OCI-LY1 (cell line): ENCODE measurements around the gene POC1A.

Experiments used
- H2AFZ ChIP-seq: fragments of 200-600 bp; sonication (generic), shearing (Covaris generic); 2 replicates; pipeline ENCODE4 v1.6.0; 2014; ENCODE audit warnings: antibody characterized with exemption, mild to moderate bottlenecking, low read length
- H3F3A ChIP-seq: fragments of 200-600 bp; sonication (generic), shearing (Covaris generic); 2 replicates; pipeline ENCODE4 v1.6.0; 2014; ENCODE audit warnings: mild to moderate bottlenecking, antibody characterized with exemption, low read length, moderate library complexity; ENCODE audit not compliant: insufficient read depth
- H3K27ac ChIP-seq: fragments of 200-600 bp; sonication (generic); 2 replicates; pipeline ENCODE4 v1.5.1; 2014; ENCODE audit warnings: low read length, mixed run types, mild to moderate bottlenecking, low read depth; ENCODE audit not compliant: poor library complexity, severe bottlenecking
- H3K27me3 ChIP-seq: fragments of 200-600 bp; sonication (generic); 2 replicates; pipeline ENCODE4 v1.6.0; 2014; ENCODE audit warnings: antibody characterized with exemption, mild to moderate bottlenecking, low read length, moderate library complexity; ENCODE audit not compliant: insufficient read depth
- H3K36me3 ChIP-seq: fragments of 200-600 bp; sonication (generic); 2 replicates; pipeline ENCODE4 v1.6.1; 2014; ENCODE audit warnings: mild to moderate bottlenecking, antibody characterized with exemption, low read length, moderate library complexity, mixed read lengths; ENCODE audit not compliant: insufficient read depth
- H3K4me1 ChIP-seq: fragments of 200-600 bp; sonication (generic); 2 replicates; pipeline ENCODE4 v1.5.1; 2014; ENCODE audit warnings: mild to moderate bottlenecking, low read length, moderate library complexity; ENCODE audit not compliant: insufficient read depth, severe bottlenecking
- H3K4me2 ChIP-seq: fragments of 200-600 bp; sonication (generic), shearing (Covaris generic); 2 replicates; pipeline ENCODE4 v1.6.1; 2014; ENCODE audit warnings: low read length
- H3K4me3 ChIP-seq: fragments of 200-600 bp; sonication (generic); 2 replicates; pipeline ENCODE4 v1.5.1; 2014; ENCODE audit warnings: low read length, low read depth, mild to moderate bottlenecking, mixed read lengths; ENCODE audit not compliant: poor library complexity, severe bottlenecking
- H3K79me2 ChIP-seq: fragments of 200-600 bp; shearing (Covaris generic); 2 replicates; pipeline ENCODE4 v1.6.1; 2016; ENCODE audit warnings: mixed run types, low read length, mixed read lengths; ENCODE audit not compliant: insufficient read depth
- H3K9ac ChIP-seq: fragments of 200-600 bp; sonication (generic), shearing (Covaris generic); 2 replicates; pipeline ENCODE4 v1.6.1; 2014; ENCODE audit warnings: mild to moderate bottlenecking, low read length, mixed read lengths
- H3K9me2 ChIP-seq: fragments of 200-600 bp; sonication (generic), shearing (Covaris generic); 2 replicates; pipeline ENCODE4 v1.6.1; 2014; ENCODE audit warnings: low read depth, mild to moderate bottlenecking, low read length, mixed read lengths
- H3K9me3 ChIP-seq: fragments of 200-600 bp; shearing (Covaris generic); 2 replicates; pipeline ENCODE4 v1.6.1; 2014; ENCODE audit warnings: low read length, mixed read lengths
- H4K20me1 ChIP-seq: fragments of 200-600 bp; sonication (generic), shearing (Covaris generic); 2 replicates; pipeline ENCODE4 v1.6.0; 2016; ENCODE audit warnings: mild to moderate bottlenecking, low read length; ENCODE audit not compliant: insufficient read depth
- EZH2 ChIP-seq: fragments of 200-600 bp; sonication (generic), shearing (Covaris generic); IDR thresholded peaks from 2 replicates; pipeline ENCODE4 v1.8.0; 2017; ENCODE audit warnings: borderline replicate concordance, mixed run types, mild to moderate bottlenecking, antibody characterized with exemption, low read length, moderate library complexity, mixed read lengths
- TF ChIP-seq, protein P1 (sequence below): fragments of 200-600 bp; sonication (generic), shearing (Covaris generic); IDR thresholded peaks from 2 replicates; pipeline ENCODE4 v1.5.1; 2017; ENCODE audit warnings: mild to moderate bottlenecking, antibody characterized with exemption, low read length, moderate library complexity, mixed read lengths

Gene POC1A

DNA sequence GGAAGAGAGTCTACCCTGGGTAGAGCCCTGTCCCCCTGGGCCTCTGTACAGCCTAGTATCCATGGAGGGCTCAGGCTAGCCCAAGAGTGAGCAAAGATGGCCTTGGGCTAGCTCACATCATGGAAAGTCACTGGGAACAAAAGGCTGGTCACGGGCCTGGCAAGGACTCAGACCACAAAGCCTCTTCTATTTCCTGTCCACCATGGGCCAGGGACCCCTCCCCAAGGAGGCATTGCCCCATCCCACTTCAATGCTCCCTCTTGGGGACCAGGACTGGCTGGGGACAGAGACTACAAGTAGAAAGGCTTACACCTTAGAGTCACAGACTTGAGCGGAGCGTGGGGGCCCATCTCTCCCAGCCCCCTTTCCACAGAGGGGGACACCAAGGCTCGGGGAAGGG is 114.8 kb downstream of the POC1A start:
- Histone ChIP-seq H3K9me2 (no peaks in the 10 kb centered on the region), H3K27me3 (peaks cover 21% of the 10 kb centered on the region; the same call in 1 of the 2 replicates), H3K4me3 (no peak overlapping the region), H3K36me3 (no peaks in the 10 kb centered on the region), H3K4me1 (no peaks in the 10 kb centered on the region), H3K9me3 (no peaks in the 10 kb centered on the region), H2AFZ (no peak overlapping the region), H3K27ac (no peak overlapping the region), H3K9ac (no peak overlapping the region), H3F3A (no peaks in the 10 kb centered on the region), H4K20me1 (no peaks in the 10 kb centered on the region), H3K79me2 (no peaks in the 10 kb centered on the region), H3K4me2 (no peak overlapping the region)
- TF ChIP-seq, protein P1, sequence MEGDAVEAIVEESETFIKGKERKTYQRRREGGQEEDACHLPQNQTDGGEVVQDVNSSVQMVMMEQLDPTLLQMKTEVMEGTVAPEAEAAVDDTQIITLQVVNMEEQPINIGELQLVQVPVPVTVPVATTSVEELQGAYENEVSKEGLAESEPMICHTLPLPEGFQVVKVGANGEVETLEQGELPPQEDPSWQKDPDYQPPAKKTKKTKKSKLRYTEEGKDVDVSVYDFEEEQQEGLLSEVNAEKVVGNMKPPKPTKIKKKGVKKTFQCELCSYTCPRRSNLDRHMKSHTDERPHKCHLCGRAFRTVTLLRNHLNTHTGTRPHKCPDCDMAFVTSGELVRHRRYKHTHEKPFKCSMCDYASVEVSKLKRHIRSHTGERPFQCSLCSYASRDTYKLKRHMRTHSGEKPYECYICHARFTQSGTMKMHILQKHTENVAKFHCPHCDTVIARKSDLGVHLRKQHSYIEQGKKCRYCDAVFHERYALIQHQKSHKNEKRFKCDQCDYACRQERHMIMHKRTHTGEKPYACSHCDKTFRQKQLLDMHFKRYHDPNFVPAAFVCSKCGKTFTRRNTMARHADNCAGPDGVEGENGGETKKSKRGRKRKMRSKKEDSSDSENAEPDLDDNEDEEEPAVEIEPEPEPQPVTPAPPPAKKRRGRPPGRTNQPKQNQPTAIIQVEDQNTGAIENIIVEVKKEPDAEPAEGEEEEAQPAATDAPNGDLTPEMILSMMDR, result no peak
- TF ChIP-seq EZH2, result no peak

DNA sequence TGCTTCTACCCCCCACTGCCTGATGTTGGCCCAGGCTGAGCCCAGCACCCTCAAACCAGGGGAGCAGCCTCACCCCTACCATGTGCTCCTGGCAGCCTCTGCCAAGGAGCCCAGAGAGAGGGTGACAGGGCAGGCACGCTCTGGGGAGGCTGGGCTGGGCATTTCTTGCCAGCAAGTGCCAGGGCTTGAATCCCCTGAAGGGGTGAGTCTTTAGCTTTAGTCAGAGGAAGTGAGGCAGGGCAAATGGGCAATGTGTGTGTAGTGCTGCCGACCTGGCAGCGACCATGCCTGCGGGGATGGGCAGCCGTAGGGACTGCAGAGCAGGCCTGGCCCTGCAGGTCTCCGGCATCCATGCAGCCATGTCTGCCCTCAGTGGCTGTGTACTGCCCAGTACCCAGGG is 116.0 kb downstream of the POC1A start:
- Histone ChIP-seq H2AFZ (no peak overlapping the region), H3K79me2 (no peaks in the 10 kb centered on the region), H3K27ac (no peak overlapping the region), H3K4me3 (no peak overlapping the region), H3K4me1 (no peaks in the 10 kb centered on the region), H3K9me2 (no peaks in the 10 kb centered on the region), H3K4me2 (no peak overlapping the region), H3K9ac (no peak overlapping the region), H3K27me3 (peaks cover 21% of the 10 kb centered on the region; the same call in 1 of the 2 replicates), H3K9me3 (no peaks in the 10 kb centered on the region), H4K20me1 (no peaks in the 10 kb centered on the region), H3K36me3 (no peaks in the 10 kb centered on the region), H3F3A (no peaks in the 10 kb centered on the region)
- no peak for TF ChIP-seq EZH2
- TF ChIP-seq, protein P1, result no peak

DNA sequence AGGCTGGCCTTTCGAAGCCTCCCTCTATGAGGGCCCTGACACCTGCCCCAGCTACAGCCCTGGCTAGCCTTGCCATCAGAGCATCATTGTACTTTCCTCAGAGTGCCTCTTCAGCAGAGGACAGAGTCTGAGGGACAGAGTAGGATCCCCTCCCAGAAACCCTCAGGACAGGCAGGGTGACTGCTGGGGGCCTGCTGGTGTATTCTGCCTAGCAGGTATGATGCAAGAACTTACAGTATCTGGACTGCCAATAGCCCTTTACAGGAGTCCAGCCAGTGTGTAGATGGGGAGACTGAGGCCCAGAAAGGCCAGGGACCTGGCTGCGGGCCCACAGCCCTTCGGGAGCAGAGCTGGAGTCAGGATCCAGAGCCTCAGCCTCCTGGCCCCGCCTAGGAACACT is 116.9 kb downstream of the POC1A start:
- H3K27ac ChIP-seq, result no peak overlapping the region
- no peaks in the 10 kb centered on the region for H3K9me2 ChIP-seq
- H3K79me2 ChIP-seq, result no peaks in the 10 kb centered on the region
- no peaks in the 10 kb centered on the region for H3K9me3 ChIP-seq
- H3K4me3 ChIP-seq, result no peak overlapping the region
- no peak for TF ChIP-seq EZH2
- TF ChIP-seq, protein P1, result no peak
- no peaks in the 10 kb centered on the region for H3F3A ChIP-seq
- H3K4me2 ChIP-seq, result no peak overlapping the region
- no peak overlapping the region for H2AFZ ChIP-seq
- no peak overlapping the region for H3K9ac ChIP-seq
- no peaks in the 10 kb centered on the region for H3K36me3 ChIP-seq
- H3K27me3 ChIP-seq, result peaks cover 21% of the 10 kb centered on the region; the same call in 1 of the 2 replicates
- H4K20me1 ChIP-seq, result no peaks in the 10 kb centered on the region
- no peaks in the 10 kb centered on the region for H3K4me1 ChIP-seq
